ENCODE measurements around the gene GJC2. TPM values are rescaled to one million over a fixed set of nuclear protein-coding genes. Genes with fewer than 3 reads are reported as not detected.
A peak's percentile ranks its signal among the peaks of the same experiment; 100 is the strongest.

GJC2 gene
- total RNA-seq, 1 experiment from 2014 or later = 1.6 TPM

GRCh38 chr1:228152097-228152917 lies 2.6 kb downstream of the GJC2 start:
- Histone ChIP-seq H3K9me3 (ENCODE audit: control insufficient read depth, low read depth, low read length) (no peaks in the 10 kb centered on the region), H3K4ac (ENCODE audit: low read depth, low read length) (no peak overlapping the region), H4K91ac (ENCODE audit: insufficient read length, low read depth, low read length) (no peak overlapping the region), H3K9ac (ENCODE audit: extremely low read depth, insufficient read length, low read length) (no peak overlapping the region), H3T11ph (ENCODE audit: low read length) (no peak overlapping the region), H2BK20ac (ENCODE audit: low read depth, low read length, poor library complexity, severe bottlenecking) (no peak overlapping the region), H4K8ac (replicated peaks; ENCODE audit: insufficient read length, low read depth, low read length) (no peak overlapping the region), H3K14ac (ENCODE audit: insufficient read depth, low read length) (no peak overlapping the region), H3K4me2 (ENCODE audit: insufficient read depth, insufficient read length, low read length) (no peak overlapping the region), H3K27me3 (ENCODE audit: insufficient read depth, low read length) (no peaks in the 10 kb centered on the region; the same call in 1 of the 2 replicates), H3K79me2 (ENCODE audit: insufficient read depth, low read length) (no peaks in the 10 kb centered on the region), H3K18ac (ENCODE audit: insufficient read length, low read depth, low read length) (no peak overlapping the region), H2AFZ (ENCODE audit: low read length) (no peak overlapping the region), H2AK5ac (ENCODE audit: insufficient read length, low read length) (no peak overlapping the region), H3K23ac (ENCODE audit: insufficient read length, low read depth, low read length) (no peak overlapping the region), H3K56ac (ENCODE audit: insufficient read length, low read depth, low read length) (no peak overlapping the region), H4K20me1 (ENCODE audit: control insufficient read depth, insufficient read depth, insufficient read length) (peaks cover 3% of the 10 kb centered on the region), H3K27ac (ENCODE audit: insufficient read length, low read depth, low read length) (no peak overlapping the region), H2BK120ac (ENCODE audit: low read depth, low read length, poor library complexity, severe bottlenecking) (no peak overlapping the region), H2BK5ac (ENCODE audit: insufficient read length, low read length) (no peak overlapping the region), H3K4me1 (ENCODE audit: insufficient read depth, low read length) (no peaks in the 10 kb centered on the region), H3K79me1 (ENCODE audit: insufficient read depth, low read depth, low read length, poor library complexity, severe bottlenecking) (no peaks in the 10 kb centered on the region), H4K5ac (ENCODE audit: insufficient read length, low read depth, low read length) (no peak overlapping the region), H3K23me2 (ENCODE audit: insufficient read length, low read depth, low read length, poor library complexity, severe bottlenecking) (no peaks in the 10 kb centered on the region), H2BK12ac (ENCODE audit: insufficient read length, low read depth, low read length) (no peak overlapping the region), H2BK15ac (ENCODE audit: low read depth, low read length) (no peak overlapping the region)
- peak overlapping the region in 1 of 2 experiments; percentile 32; a peak in 2 of 5 replicates for H3K4me3 Mint-ChIP-seq
- peaks cover 3 to 9% of the 10 kb centered on the region in 2 experiments; a peak in 2 of 4 replicates for H3K4me1 Mint-ChIP-seq
- no peak for DNase-seq
- no peak for TF ChIP-seq CTCF (conservative IDR thresholded peaks at IDR 0.05)
- no peaks in the 10 kb centered on the region for H3K36me3 Mint-ChIP-seq (ENCODE audit: insufficient read depth in 1 of 3, low read depth in 3 of 3)
- no CpG with 5 or more reads among the region's 19 CpGs for WGBS (ENCODE audit: extremely low coverage, insufficient read length, low lambda C conversion rate)
- peak overlapping the region in 1 of 3 experiments; percentile 90; a peak in 1 of 7 replicates for H3K27ac Mint-ChIP-seq
- no peaks in the 10 kb centered on the region for H3K27me3 Mint-ChIP-seq (ENCODE audit: low read depth)
- H3K9me3 Mint-ChIP-seq = no peaks in the 10 kb centered on the region

Data from H9 (cell line).